Peyer's patch (tissue), 4 donors: Measurements from ENCODE around the gene USP9X.
"Not testable (repeated sequence)": the region's sequence is repeated elsewhere in the genome, so short reads cannot be mapped to it uniquely, and the experiment has no call there.

ENCODE experiments used
- CTCF ChIP-seq, 6 experiments: fragments of 450-650 bp in 4 of 6; fragments of 200-600 bp in 2 of 6; sonication (generic) in 1 of 6; IDR thresholded peaks; one replicate each; pipeline ENCODE4 v1.5.1; 2017 to 2019; ENCODE audit warnings: antibody characterized with exemption in 6 of 6, mild to moderate bottlenecking in 3 of 6, moderate library complexity in 1 of 6
- POLR2A ChIP-seq, 2 donors: fragments of 450-650 bp; IDR thresholded peaks; one replicate each; pipeline ENCODE4 v1.5.1; 2017; ENCODE audit warnings: antibody characterized with exemption in 2 of 2, mild to moderate bottlenecking in 2 of 2, moderate library complexity in 2 of 2

DNA sequence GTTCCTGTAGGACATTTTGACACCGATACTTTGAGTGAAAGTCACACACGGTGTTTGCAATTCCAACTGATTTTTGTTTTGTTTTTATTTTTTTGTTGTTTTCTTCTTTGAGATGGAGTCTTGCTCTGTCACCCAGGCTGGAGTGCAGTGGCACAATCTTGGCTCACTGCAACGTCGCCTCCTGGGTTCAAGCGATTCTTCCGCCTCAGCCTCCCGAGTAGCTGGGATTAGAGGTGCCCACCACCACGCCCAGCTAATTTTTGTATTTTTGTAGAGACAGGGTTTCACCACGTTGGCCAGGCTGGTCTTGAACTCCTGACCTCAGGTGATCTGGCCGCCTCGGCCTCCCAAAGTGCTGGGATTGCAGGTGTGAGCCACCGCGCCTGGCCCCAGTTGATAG lies 149.2 kb downstream of the USP9X start:
- TF ChIP-seq CTCF, POLR2A (IDR thresholded peaks at IDR 0.05): not testable (repeated sequence)
